Astrocyte (in vitro differentiated cells and primary cell): Measurements from ENCODE around the gene SLC35B2.

Experiments
- CTCF ChIP-seq: IDR thresholded peaks from 2 replicates; pipeline ENCODE4 v1.5.1; 2011; ENCODE audit warnings: low read depth, mild to moderate bottlenecking, inconsistent platforms, low read length, moderate library complexity; ENCODE audit not compliant: insufficient read depth
- EZH2 ChIP-seq: IDR thresholded peaks from 2 replicates; pipeline ENCODE4 v1.6.1; 2012; ENCODE audit warnings: mild to moderate bottlenecking, low read length, inconsistent platforms; ENCODE audit not compliant: insufficient read depth

- no peak for TF ChIP-seq CTCF
- no peak for TF ChIP-seq EZH2
Observed at GRCh38 chr6:44225579-44226325, 31.6 kb downstream of the SLC35B2 start.
